ENCODE measurements around the gene DCTPP1.

DCTPP1 gene

GRCh38 chr16:30446203-30446595 is 16.4 kb upstream of the DCTPP1 start:
- no peak for DNase-seq

GRCh38 chr16:30445408-30446202 is 15.8 kb upstream of the DCTPP1 start, which contains the start of gene SEPHS2:
TSS of gene SEPHS2 (minus strand) at chr16:30445874. CDS start at chr16:30445727, 147 bp downstream.
- peak; percentile 96 for DNase-seq

GRCh38 chr16:30445149-30445407 is 15.2 kb upstream of the DCTPP1 start:
- DNase-seq: no peak

- no peak for DNase-seq
These were observed 14.7 kb upstream of the DCTPP1 start for GRCh38 chr16:30444231-30445148.

GRCh38 chr16:30443631-30444030 is 13.8 kb upstream of the DCTPP1 start:
- no peak for DNase-seq

- no peak for DNase-seq
These were observed 10.0 kb upstream of the DCTPP1 start for GRCh38 chr16:30439720-30440348.

- DNase-seq: no peak
These were observed 9.0 kb upstream of the DCTPP1 start for GRCh38 chr16:30438835-30439234.

- no peak for DNase-seq
These were observed 7.7 kb upstream of the DCTPP1 start for GRCh38 chr16:30437511-30438046.

GRCh38 chr16:30434852-30435251 is 5.0 kb upstream of the DCTPP1 start:
- no peak for DNase-seq

GRCh38 chr16:30430428-30430970 is 669 bp upstream of the DCTPP1 start:
- DNase-seq: no peak

GRCh38 chr16:30429418-30429677 is 482 bp downstream of the DCTPP1 start:
- no peak for DNase-seq

GRCh38 chr16:30428055-30428454 is 1.8 kb downstream of the DCTPP1 start:
- DNase-seq: no peak

- DNase-seq: no peak
These were observed 8.8 kb downstream of the DCTPP1 start for GRCh38 chr16:30421010-30421409.

GRCh38 chr16:30418350-30419181 is 11.3 kb downstream of the DCTPP1 start:
- no peak for DNase-seq

GRCh38 chr16:30417529-30418349 is 12.1 kb downstream of the DCTPP1 start:
- peak; percentile 95 for DNase-seq

GRCh38 chr16:30416624-30417528 is 13.0 kb downstream of the DCTPP1 start:
- DNase-seq: peak; percentile 2

- no peak for DNase-seq
These were observed 13.7 kb downstream of the DCTPP1 start for GRCh38 chr16:30416047-30416603.

GRCh38 chr16:30414159-30414558 is 15.7 kb downstream of the DCTPP1 start:
- DNase-seq: no peak

- no peak for DNase-seq
These were observed 16.6 kb downstream of the DCTPP1 start for GRCh38 chr16:30413112-30413806.

Data from NCI-H1092 (cell line).